Cardiac fibroblast (primary cell): ENCODE results near the gene KEL.

Experiments
- DNase-seq, 2 donors: peaks; one replicate each; pipeline versions ENCODE4 v3.0.0 to v3.0.0-alpha.2; 2010; ENCODE audit warnings: low read depth in 2 of 2
- H3K4me3 ChIP-seq, 2 donors: replicated peaks in 1 of 2; 1 replicate in 1 of 2; 2 replicates in 1 of 2; pipeline ENCODE4 v1.5.1; 2011; ENCODE audit warnings: low read depth in 2 of 2, low read length in 2 of 2, mild to moderate bottlenecking in 2 of 2, moderate library complexity in 1 of 2
- CTCF ChIP-seq: IDR thresholded peaks from one replicate; pipeline ENCODE4 v1.5.1; 2011; ENCODE audit warnings: low read depth, mild to moderate bottlenecking, low read length, inconsistent platforms

KEL gene

GRCh38 chr7:142908921-142909890, 53.0 kb downstream of the KEL start:
- peak in 1 of 2 donors; percentile 3 for DNase-seq
- peak; percentile 7 for TF ChIP-seq CTCF
- no peak overlapping the region for H3K4me3 ChIP-seq

GRCh38 chr7:142908290-142908689, 53.9 kb downstream of the KEL start:
- no peak overlapping the region for H3K4me3 ChIP-seq
- no peak for DNase-seq
- TF ChIP-seq CTCF, result no peak

- H3K4me3 ChIP-seq, result no peak overlapping the region
- DNase-seq, result no peak
- no peak for TF ChIP-seq CTCF
Observed at GRCh38 chr7:142906643-142907042, 55.5 kb downstream of the KEL start.

GRCh38 chr7:142905759-142906158, 56.4 kb downstream of the KEL start:
- H3K4me3 ChIP-seq, result no peak overlapping the region
- no peak for DNase-seq
- no peak for TF ChIP-seq CTCF

GRCh38 chr7:142904128-142904527, 58.0 kb downstream of the KEL start:
- no peak for DNase-seq
- TF ChIP-seq CTCF, result no peak
- no peak overlapping the region for H3K4me3 ChIP-seq

GRCh38 chr7:142901426-142902259, 60.5 kb downstream of the KEL start:
- no peak for DNase-seq

More at GRCh38 chr7:142901426-142902259, 60.5 kb downstream of the KEL start:
- no peak overlapping the region for H3K4me3 ChIP-seq
- TF ChIP-seq CTCF, result no peak
